Measurements from ENCODE around the gene AK3.
A peak's percentile ranks its signal among the peaks of the same experiment; 100 is the strongest.

The AK3 gene

DNA sequence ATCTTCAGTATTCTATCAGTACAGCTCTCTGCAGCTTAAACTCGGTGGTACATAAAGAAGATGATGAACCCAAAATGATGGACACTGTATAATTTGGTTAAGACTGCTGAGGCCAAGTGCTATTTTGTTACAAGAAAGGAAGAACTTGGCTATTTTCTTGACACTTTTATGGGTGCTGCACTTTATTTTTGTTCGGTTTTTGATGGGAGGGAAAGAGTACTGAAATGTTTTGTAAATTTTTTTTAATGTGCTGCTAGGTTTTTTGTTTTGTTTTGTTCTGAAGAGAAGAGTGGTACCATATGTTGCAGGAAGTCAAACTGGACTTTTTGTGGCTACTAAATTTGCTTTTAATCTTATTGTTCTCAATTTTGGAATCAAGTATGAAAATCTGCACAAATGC, 35.0 kb downstream of the AK3 start:
- no peak for DNase-seq (ENCODE audit: low read depth)

DNA sequence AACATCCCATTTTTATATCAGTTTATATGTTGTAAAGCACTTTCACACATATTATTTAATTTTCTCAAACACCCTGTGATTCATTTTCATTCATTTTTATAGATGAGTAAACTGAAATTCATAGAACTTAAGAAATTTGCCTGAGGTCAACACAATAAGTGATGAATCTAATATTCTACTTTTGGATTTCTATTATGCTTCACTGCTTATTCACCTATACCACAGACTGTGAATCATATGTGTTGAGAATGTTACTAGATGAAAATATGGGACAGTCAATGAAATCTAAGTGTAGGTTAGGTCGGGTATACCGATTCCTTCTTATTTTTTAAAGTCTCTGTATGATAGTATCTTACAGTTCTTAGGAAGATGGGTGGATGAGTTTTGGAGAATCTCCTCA, 36.9 kb downstream of the AK3 start:
- no peak for DNase-seq (ENCODE audit: low read depth)

DNA sequence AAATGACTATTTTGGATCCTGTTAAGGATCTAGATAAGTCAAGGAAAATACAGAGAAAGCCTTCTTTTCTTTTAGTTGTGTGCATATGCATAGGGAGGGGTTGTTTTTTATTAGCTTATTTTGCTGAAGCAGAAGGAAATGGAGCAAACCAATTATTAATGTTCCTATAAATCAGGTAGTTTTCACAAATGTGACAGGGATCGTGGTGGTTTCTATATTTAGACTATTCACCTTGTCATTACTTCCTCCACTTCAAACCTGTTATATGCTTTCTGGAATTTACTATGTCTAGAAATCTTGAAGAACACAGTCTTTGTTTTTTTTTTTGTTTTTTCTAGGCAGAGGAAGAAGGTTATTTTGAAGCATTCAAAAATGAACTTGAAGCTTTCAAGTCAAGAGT, 39.5 kb downstream of the AK3 start:
- no peak for DNase-seq (ENCODE audit: low read depth)

DNA sequence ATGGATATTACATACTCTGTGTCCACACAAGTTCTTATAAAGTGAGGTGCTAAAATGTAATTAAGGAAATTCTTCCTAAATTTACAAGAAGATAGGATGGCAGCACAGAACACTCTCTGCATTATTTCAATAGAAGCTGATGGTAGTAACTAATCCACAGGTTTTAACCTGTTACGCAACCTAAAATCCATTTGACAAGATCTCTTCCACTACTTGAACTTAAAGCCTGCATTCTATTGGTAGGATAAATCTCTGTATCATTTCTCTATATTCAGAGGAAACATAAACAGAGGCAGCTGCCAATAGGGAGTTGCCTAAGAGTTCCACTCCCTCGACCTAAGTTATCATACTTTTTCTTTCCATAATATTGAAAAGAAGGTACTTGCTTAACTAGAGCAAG, 40.1 kb downstream of the AK3 start:
- no peak for DNase-seq (ENCODE audit: low read depth)

DNA sequence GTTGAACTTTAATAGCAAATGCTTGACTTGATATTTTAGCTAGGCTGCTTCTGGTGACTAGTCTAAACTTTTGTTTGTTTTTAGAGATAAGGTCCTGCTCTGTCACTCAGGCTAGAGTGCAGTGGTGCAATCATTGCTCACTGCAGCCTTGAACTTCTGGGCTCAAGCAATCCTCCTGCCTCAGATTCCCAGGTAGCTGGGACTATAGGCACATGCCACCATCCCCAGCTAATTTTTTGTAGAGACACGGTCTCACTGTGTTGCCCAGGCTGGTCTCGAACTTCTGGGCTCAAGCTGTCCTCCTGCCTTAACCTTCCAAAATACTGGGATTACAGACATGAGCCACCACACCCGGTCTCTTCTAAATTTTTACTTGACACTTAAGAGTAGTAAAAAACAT, 40.9 kb downstream of the AK3 start:
- DNase-seq (ENCODE audit: low read depth), result no peak

DNA sequence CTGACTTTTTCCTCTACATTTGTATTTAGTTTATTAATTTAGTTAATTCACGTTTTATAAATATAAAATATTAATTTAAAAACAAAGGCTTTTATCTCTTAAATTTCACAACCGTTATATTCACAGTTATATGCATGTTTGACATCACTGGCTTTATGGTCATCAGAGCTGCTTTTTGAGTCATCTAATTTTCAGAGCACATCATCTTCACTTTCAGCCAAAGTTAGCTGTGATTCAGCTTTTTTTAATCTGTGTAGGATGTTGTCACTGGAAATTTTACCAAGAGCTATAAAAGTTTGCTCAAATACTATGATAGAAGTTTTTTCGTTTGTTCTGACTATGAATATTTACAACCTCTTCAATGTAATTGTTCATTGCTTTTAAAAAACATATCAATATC, 49.2 kb downstream of the AK3 start:
- no peak for DNase-seq (ENCODE audit: low read depth)

DNA sequence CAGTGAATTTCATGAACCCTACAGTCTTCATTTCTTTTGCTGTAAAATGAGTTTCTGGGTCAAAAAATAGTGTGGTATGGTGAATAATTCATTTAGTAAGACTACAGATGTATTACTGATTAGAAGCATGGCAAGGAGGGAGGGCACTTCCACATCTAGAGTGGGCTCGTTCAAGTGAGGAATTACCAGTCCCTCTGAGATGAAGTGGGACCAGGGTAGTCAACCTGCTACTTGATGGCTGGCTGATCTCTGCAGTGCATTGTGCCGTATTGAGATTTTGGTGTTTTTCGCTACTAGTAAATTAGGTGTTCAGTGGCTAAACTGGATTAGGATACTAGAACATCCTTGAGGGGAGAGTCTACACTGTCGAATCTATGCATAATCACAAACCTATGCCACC, 50.9 kb downstream of the AK3 start:
- no peak for DNase-seq (ENCODE audit: low read depth)

DNA sequence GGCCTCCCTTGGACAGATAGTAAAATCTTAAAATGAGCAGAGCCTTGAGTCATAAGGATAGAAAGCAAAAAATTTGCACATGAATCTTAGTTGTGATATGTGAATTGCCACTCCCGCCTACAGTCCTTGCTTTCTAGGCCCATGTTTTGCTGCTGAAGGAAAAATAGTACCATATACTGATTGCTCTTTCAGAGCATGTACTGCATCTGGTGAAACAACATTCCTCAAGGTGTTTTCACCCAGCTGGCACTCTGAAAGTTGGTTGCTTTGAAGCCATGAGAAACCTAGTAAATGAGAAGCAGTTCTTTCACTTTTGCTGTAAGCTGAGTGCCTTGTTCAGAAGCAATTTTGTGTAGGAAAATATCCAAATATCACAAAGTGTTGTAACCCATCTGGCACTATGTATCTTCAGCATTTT, 51.3 kb downstream of the AK3 start:
- no peak for DNase-seq (ENCODE audit: low read depth)

DNA sequence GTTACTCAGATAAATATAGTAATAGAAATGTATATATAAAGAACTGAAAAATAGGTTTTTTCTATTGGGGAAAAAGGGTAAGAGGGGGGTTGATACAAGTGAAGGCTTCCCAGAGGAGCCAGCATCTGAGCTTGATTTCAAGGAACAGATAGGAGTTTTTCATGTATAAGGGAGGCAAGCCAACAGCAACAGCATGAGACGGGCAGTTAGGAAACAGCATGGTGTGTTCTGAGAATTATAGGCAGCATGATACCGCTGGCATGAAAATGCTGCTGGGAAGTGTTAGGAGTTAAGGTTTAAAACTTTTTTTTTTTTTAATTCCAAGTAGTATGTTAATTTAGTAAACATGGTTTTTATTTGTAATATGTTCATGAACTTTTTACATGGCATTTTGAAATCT, 52.0 kb downstream of the AK3 start:
- DNase-seq (ENCODE audit: low read depth), result no peak

DNA sequence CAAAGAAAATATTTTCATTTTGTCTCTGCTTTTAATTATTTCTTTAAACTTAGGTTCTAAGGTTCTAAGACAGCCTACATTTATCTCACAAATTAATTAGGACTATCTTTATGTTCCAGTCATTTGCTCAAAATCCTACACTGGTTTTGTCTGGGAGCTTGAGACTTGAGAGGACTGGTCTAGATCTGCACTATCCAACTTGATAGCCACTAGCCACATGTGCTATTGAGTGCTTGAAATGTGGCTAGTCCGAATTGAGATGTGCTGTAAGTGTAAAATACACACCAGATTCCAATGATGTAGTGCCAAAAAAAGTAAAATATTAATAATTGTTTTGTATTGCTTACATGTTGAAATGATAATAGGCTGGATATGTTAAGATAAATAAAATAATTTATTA, 54.4 kb downstream of the AK3 start:
- DNase-seq (ENCODE audit: low read depth), result no peak

DNA sequence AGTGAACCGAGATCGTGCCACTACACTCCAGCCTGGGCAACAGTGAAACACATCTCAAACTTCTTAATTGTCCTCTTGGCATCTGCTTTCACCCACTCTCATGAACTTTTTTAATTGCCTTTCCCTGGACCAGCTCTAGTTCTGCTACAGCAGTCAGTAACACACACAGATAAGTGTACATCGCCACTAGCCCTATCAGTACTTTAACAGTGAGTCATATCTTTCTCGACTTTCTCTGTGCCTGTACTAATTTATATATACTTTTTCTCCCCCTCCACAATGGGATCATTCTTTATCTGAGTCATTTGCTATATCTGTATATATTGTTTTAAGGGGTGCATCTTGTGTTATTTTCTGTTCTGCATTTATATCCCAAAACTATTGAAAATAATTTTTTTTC, 54.9 kb downstream of the AK3 start:
- DNase-seq (ENCODE audit: low read depth), result no peak

DNA sequence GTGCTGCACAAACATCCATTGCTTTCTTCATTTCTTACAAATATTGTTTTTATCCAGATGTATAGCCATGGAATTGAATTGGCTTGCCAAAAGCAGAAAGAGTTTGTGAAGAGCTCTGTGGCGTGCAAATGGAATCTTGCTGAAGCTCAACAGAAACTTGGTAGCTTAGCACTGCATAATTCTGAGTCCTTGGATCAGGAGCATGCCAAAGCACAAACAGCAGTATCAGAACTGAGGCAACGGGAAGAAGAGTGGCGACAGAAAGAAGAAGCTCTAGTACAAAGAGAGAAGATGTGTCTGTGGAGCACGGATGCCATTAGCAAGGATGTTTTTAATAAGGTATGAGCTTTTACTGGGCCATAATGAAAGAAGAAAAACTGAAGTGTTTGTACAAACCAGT, 56.2 kb downstream of the AK3 start:
- no peak for DNase-seq (ENCODE audit: low read depth)

DNA sequence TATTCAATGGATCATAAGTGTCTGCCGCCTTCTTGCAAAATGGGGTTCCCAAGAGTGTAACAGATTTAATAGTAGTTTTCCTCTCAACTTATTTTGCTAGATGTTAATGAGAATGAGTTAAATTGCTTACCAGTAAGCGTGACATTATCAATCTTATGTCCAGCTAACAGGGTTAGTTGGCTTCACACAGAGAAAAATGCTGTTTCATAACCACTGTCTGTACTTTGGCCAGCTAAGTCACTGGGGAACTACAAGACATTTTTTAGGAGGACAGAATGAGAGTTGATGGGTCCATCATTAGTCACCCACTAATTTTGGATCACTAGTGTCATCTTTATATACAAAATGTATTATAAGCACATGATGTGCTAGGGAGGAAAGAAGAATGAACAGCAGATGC, 60.3 kb downstream of the AK3 start:
- DNase-seq (ENCODE audit: low read depth), result no peak

DNA sequence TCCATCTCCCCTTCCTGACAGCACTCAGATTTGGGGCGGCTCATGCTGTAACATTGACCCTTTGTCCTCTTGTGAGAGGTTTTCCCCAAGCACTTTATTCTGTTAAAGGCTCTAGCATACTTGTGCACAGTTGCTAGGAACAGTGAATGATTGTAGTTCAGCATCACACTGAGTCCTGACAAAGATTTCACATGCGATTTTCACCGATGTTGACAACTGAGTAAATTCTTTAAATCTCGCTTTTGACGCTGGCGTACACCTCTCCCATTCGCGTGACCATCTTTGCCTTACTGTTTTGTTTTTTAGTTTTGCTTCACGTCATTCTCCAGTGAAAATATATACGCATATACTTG, 60.9 kb downstream of the AK3 start:
- DNase-seq (ENCODE audit: low read depth), result no peak

DNA sequence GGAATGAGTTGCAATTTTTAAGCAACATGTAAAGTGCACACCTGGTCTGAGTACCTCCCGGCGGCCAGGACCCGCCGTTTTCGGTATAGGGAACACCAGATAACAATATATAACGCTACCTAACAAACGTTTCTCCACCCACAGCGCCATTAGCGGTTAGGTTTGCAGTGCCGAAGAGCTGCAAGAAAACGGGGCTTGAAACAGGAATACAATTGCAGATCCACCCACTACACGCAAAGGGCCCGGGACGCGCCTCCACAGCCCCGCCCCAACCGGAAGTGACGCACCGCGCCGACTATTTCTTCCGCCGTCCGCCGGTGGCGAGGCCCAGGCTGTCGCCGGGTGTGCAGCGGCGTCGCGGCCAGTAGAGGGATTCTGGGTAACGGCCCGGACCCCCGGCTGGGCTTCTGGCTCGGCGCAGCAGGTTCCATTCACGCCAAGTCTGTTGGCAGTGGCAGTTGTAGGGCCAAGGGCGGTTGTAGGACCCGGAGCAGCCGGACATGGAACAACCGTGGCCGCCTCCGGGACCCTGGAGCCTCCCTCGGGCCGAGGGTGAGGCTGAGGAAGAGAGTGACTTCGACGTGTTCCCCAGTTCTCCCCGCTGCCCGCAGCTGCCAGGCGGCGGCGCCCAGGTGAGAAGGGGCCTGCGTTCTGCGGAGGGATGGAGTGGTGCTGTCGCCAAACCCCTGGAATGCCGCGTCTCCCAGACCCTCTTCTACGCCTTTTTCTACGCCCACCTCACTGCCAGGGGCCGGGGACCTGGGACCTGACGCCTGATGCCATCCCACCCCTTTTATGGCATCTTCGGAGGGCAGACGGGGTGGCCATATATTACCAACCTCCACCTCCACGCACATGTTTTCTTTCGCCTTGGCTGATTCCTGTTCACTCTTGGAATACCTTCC, 61.5 kb downstream of the AK3 start, which contains the start of gene CDC37L1:
Gene CDC37L1, plus strand, starts transcription at position 302 of the 905 bp plus-strand sequence. Its CDS starts 199 bp downstream, at position 501.
- DNase-seq (ENCODE audit: low read depth), result peak; percentile 99

DNA sequence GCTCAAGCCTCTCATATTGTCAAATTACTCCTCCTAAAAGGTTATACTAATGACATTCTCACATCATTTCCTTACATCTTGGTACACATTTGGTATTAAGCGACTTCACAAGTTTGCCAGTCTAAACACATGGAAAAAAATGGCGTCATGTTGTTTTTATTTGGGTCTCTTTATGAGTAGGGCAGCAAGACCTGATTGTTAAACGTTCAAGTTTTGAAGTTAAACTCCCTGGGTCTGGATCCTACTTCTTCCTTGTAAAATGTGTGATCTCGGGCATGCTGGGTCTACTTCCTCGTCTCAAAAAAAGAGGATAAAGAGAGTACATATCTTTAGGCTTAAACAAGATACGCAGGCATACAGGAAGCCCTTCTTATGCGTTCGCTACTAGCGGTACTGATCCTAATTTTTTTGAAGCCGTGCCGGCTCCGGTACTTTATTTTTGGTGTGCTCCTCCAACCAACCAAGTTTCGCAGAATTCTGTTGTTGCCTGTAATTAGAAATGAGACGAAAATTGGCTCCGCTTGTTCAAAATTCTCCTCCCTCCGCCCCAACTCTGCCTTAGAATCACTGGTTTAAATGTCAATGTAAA, 62.2 kb downstream of the AK3 start:
- DNase-seq (ENCODE audit: low read depth), result peak; percentile 10

DNA sequence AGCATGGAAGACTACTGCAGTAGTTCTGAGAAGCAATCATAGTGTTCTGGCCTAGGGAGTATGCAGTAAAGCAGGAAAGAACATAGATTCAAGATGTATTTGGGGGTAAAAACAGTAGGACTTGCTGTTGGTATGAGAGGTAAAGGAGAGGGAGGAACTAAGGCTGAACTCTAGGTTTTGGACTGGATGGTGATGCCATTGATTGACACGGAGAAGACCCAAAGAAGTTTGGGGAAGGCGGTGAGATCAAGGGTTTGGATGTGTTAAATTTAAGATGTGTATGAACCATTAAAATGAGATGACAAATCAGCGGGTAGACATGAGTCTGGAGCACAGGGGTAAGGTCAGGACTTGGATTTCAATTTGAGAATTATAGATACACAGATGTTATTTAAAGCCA, 63.6 kb downstream of the AK3 start:
- no peak for DNase-seq (ENCODE audit: low read depth)

DNA sequence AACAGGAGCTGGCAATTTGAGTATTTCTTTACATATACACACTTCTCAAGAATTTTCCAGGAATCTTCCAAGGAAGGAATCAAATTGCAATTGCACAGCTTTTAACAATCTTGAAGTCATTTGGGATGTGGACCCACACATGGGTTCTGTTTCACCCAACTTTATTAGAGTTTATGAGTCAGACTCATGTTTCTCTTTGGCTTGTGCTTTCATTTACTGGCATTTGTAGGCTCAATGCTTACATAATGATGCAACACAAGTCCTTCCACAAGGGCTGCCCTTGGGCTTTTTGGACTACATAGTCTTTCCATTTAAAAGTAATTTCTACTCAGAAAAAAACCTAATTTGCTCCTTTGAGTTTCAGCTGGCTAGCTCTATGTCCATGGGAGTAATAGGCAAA, 66.2 kb downstream of the AK3 start:
- DNase-seq (ENCODE audit: low read depth), result no peak

DNA sequence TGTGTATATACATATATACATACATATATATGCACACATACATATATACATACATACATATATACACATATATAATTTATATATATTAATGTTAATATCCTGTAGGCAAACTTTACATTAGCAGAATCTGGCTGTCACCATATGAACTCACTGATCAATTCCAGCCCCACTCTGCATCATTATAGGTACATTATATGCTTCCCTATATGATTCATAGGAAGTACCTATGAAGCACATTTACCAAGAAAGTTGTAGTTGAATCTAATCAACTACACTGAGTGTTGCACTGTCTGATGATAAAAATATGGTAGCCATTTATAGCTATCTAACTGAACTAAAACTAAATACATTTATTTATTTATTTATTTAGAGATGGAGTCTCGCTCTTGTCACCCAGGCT, 69.3 kb downstream of the AK3 start:
- no peak for DNase-seq (ENCODE audit: low read depth)

DNA sequence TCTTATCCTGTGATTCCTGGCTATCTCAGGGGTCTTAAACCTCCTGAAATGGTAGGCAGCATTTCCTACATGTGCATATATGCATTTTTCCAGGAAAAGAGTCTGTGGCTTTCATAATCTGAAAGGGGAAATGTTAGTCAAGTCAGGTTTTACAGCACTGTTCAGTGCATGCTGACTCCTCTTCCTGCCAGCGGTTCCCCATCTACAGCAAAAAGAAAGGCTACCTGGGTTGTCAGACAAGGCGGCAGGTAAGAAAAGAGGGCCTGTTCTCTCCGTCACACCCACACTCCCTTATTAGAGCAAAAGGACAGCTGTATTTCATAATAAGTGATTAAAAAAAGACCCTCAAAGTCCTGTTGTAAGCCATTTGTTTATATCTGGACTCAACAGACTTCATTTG, 70.4 kb downstream of the AK3 start:
- DNase-seq (ENCODE audit: low read depth), result no peak

DNA sequence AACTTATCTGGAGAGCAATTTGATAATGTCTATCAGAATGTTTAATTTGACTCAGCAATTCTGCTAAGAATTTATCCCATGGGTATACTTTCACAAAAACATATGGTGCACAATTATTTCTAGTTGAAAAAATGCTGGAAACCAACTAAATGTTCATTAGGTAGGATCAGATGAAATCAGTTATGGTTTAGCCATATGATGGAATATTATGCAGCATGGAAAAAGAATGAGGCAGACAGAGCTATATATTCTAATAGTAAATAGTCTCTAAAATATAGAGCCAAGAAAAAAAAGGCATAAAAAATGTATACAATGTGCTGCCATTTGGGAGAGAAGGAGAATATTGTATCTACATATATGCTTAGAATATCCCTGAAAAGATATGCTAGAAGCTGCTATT, 71.1 kb downstream of the AK3 start:
- no peak for DNase-seq (ENCODE audit: low read depth)

DNA sequence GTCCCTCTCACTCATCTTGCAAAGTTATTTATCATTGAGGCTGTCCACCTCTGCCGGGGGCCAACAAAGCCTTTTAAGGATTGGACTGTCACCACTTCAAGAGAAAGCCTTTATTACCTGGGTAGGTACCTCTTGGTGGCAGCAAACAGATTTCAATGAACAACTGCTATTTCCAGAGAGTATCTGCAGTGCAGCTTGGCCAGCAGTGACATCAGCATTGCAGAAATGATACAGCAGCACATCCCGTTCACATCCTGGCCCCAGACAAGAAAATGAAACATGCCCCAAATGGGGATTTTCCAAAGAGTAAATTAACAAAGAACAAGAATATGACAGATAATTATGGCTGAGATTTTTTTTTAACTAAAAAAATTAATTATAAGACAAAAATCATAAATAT, 72.4 kb downstream of the AK3 start:
- DNase-seq (ENCODE audit: low read depth), result no peak

DNA sequence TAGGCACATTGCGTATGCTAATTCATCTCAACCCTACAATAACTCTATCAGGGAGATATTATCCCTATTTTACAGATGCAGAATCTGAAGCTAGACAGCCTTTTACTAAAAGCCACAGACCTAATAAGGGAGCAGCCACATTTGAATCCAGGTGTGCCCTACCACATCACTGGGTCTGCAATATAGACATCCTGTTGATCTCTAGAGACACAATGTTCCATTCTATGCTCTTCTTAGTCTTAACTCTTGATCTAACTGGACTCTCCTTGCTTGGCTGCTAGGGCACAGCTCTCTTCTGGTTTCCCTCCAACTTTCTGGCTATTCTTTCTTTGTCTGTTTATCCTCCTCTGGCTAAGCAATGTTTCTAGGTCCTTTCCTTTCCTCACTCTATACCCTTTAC, 73.3 kb downstream of the AK3 start:
- peak; percentile 10 for DNase-seq (ENCODE audit: low read depth)
